GM12878 (cell line): ENCODE data around the gene NMT1. TPM values are rescaled to one million over a fixed set of nuclear protein-coding genes. Genes with fewer than 3 reads are reported as not detected.
A peak's percentile ranks its signal among the peaks of the same experiment; 100 is the strongest.

Experiments used
- ASH2L ChIP-seq: fragments of 300-600, 200-600 bp; sonication (generic); IDR thresholded peaks from 2 replicates; pipeline ENCODE4 v1.6.1; 2017; ENCODE audit warnings: low read depth, mild to moderate bottlenecking, borderline replicate concordance
- BRCA1 ChIP-seq: IDR thresholded peaks from 2 replicates; pipeline ENCODE4 v1.6.1; 2011; ENCODE audit warnings: low read depth, low read length, improper control_type of control experiment
- DPF2 ChIP-seq: fragments of 450-650 bp; IDR thresholded peaks from 2 replicates; pipeline ENCODE4 v1.6.1; 2017; ENCODE audit warnings: mild to moderate bottlenecking
- E4F1 ChIP-seq: fragments of 450-650 bp; IDR thresholded peaks from 2 replicates; pipeline ENCODE4 v1.6.1; 2018; ENCODE audit warnings: borderline replicate concordance, mild to moderate bottlenecking; ENCODE audit not compliant: partially characterized antibody
- IRF5 ChIP-seq: fragments of 450-650 bp; IDR thresholded peaks from 2 replicates; pipeline ENCODE4 v1.6.1; 2017; ENCODE audit warnings: borderline replicate concordance
- NFYB ChIP-seq: IDR thresholded peaks from 2 replicates; pipeline ENCODE4 v1.6.1; 2011; ENCODE audit warnings: low read depth, mild to moderate bottlenecking, low read length, improper control_type of control experiment, moderate library complexity; ENCODE audit not compliant: insufficient read depth
- POLR2AphosphoS2 ChIP-seq: IDR thresholded peaks from 2 replicates; pipeline ENCODE4 v1.6.1; 2011; ENCODE audit warnings: low read depth, mild to moderate bottlenecking, low read length, improper control_type of control experiment, moderate library complexity
- RAD51 ChIP-seq: fragments of 450-650 bp; IDR thresholded peaks from 2 replicates; pipeline ENCODE4 v1.6.1; 2016; ENCODE audit warnings: moderate library complexity, mild to moderate bottlenecking, inconsistent platforms
- REST ChIP-seq: IDR thresholded peaks from 2 replicates; pipeline ENCODE4 v1.6.1; 2012; ENCODE audit warnings: mild to moderate bottlenecking, low read depth, low read length
- SMAD5 ChIP-seq: IDR thresholded peaks from 2 replicates; pipeline ENCODE4 v1.6.1; 2016; ENCODE audit warnings: antibody characterized with exemption, low read depth
- SMARCA5 ChIP-seq: fragments of 450-650 bp; IDR thresholded peaks from 2 replicates; pipeline ENCODE4 v1.6.1; 2017; ENCODE audit warnings: mild to moderate bottlenecking
- SREBF1 ChIP-seq: IDR thresholded peaks from 2 replicates; pipeline ENCODE4 v1.6.1; 2012; ENCODE audit warnings: mild to moderate bottlenecking, low read length
- SUPT20H ChIP-seq: IDR thresholded peaks from 2 replicates; pipeline ENCODE4 v1.6.1; 2011; ENCODE audit warnings: low read depth, mild to moderate bottlenecking, low read length, moderate library complexity, borderline replicate concordance; ENCODE audit not compliant: control insufficient read depth
- TCF12 ChIP-seq: IDR thresholded peaks from 2 replicates; pipeline ENCODE4 v1.6.1; 2011; ENCODE audit warnings: low read depth, mild to moderate bottlenecking, low read length
- YBX1 ChIP-seq: fragments of 450-650 bp; IDR thresholded peaks from 2 replicates; pipeline ENCODE4 v1.6.1; 2016; ENCODE audit warnings: antibody characterized with exemption
- ZBTB33 ChIP-seq: fragments of 450-650 bp; IDR thresholded peaks from 2 replicates; pipeline ENCODE4 v1.6.1; 2017; ENCODE audit warnings: mild to moderate bottlenecking
- polyA plus RNA-seq, 11 experiments: library from polyadenylated mRNA; depleted of rRNA in 4 of 11; unstranded in 6 of 11; stranded (reverse) in 5 of 11; fragments of >200 nt; fragmentation: Nextera tagmentation in 4 of 11; fragmentation: Illumina TruSeq in 1 of 11; extraction: Ambion mirVana in 4 of 11; extraction: Trizol in 1 of 11; gene quantifications; 1 replicate in 1 of 11; 2 replicates in 10 of 11; pipeline versions ENCODE4 v1.2.1 to v1.2.3, GENCODE V29; 2011 to 2016; ENCODE audit warnings: inconsistent platforms in 2 of 11, missing spikeins in 2 of 11, low read depth in 1 of 11
- total RNA-seq, 4 experiments: library from RNA; depleted of rRNA in 3 of 4; stranded (reverse); fragments of >200 nt in 3 of 4; fragmentation: Illumina TruSeq in 1 of 4; extraction: Trizol in 1 of 4; gene quantifications; 2 replicates each; pipeline versions ENCODE4 v1.2.1 to v1.2.3, GENCODE V29; 2013 to 2021
- TF ChIP-seq, protein P1 (sequence below): fragments of 150-350 bp; IDR thresholded peaks from 2 replicates; pipeline ENCODE4 v1.6.1; 2014; ENCODE audit warnings: mild to moderate bottlenecking, low read depth, low read length

NMT1 gene
- total and polyA plus RNA-seq, 10 of the 15 experiments (the other 5 are each of a cell fraction or from before 2014, with no cell fraction given) = 96.7 to 395 (median 222) TPM

- TF ChIP-seq ASH2L (no peak), TCF12 (no peak), YBX1 (no peak), DPF2 (peak; percentile 52), NFYB (no peak), E4F1 (no peak), SMAD5 (no peak), REST (no peak), SMARCA5 (no peak), SUPT20H (no peak), POLR2AphosphoS2 (no peak), RAD51 (no peak), SREBF1 (no peak), ZBTB33 (peak; percentile 55; the same call in 1 of the 2 replicates), BRCA1 (no peak), IRF5 (no peak)
- TF ChIP-seq, protein P1, sequence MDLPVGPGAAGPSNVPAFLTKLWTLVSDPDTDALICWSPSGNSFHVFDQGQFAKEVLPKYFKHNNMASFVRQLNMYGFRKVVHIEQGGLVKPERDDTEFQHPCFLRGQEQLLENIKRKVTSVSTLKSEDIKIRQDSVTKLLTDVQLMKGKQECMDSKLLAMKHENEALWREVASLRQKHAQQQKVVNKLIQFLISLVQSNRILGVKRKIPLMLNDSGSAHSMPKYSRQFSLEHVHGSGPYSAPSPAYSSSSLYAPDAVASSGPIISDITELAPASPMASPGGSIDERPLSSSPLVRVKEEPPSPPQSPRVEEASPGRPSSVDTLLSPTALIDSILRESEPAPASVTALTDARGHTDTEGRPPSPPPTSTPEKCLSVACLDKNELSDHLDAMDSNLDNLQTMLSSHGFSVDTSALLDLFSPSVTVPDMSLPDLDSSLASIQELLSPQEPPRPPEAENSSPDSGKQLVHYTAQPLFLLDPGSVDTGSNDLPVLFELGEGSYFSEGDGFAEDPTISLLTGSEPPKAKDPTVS = no peak
Measured at GRCh38 chr17:45029758-45030423, 31.2 kb upstream of the NMT1 start (continued).
